ENCODE data around the gene SLC38A2.

SLC38A2 gene

GRCh38 chr12:46389031-46389616 lies 16.6 kb upstream of the SLC38A2 start:
- Histone ChIP-seq H3K27ac (peak overlapping the region; percentile 10), H3K27me3 (ENCODE audit: control insufficient read depth, insufficient read depth, low read length) (no peaks in the 10 kb centered on the region), H3K36me3 (ENCODE audit: control insufficient read depth, insufficient read depth, low read length) (no peaks in the 10 kb centered on the region), H3K4me3 (ENCODE audit: low read depth, low read length) (no peak overlapping the region), H2AFZ (no peak overlapping the region), H3K9ac (no peak overlapping the region), H3K79me2 (peaks cover 8% of the 10 kb centered on the region), H3K9me3 (ENCODE audit: control insufficient read depth, low read length) (no peaks in the 10 kb centered on the region), H3K4me1 (no peaks in the 10 kb centered on the region), H3K4me2 (ENCODE audit: low read length) (no peak overlapping the region)
- no peak for TF ChIP-seq CTCF (IDR thresholded peaks at IDR 0.05)

DNA sequence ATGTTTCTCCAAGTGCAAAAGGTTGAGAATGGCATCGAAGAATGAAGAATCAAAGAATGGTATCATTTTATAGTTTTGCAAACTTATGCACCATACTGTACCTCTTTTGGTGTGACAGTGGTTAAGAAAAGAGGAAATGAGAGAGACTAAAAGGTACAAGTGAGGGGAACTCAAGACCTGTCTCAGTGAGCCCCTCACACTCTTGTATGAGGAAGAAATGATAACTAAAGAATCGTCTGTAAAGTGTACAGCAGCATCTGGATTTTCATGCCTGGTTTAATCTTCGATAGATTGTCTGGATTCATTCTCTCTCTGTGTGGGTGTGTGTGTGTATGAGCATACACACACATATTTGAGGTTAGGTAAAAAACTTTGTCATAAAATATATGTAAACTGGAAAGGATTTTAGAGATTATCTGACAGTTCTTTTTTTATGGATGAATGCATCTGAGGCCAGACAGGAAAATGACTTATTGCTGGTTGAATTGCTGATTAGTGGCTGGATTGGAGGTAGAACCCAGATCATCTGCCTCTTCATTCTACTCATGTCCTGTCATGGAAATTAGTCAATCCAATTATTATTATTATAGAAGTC lies 16.0 kb upstream of the SLC38A2 start:
- Histone ChIP-seq H3K4me1 (no peaks in the 10 kb centered on the region), H3K27ac (peak overlapping the region; percentile 10), H2AFZ (no peak overlapping the region), H3K4me2 (ENCODE audit: low read length) (no peak overlapping the region), H3K9ac (no peak overlapping the region), H3K4me3 (ENCODE audit: low read depth, low read length) (no peak overlapping the region), H3K9me3 (ENCODE audit: control insufficient read depth, low read length) (no peaks in the 10 kb centered on the region), H3K79me2 (peaks cover 8% of the 10 kb centered on the region), H3K36me3 (ENCODE audit: control insufficient read depth, insufficient read depth, low read length) (no peaks in the 10 kb centered on the region), H3K27me3 (ENCODE audit: control insufficient read depth, insufficient read depth, low read length) (no peaks in the 10 kb centered on the region)
- TF ChIP-seq CTCF (IDR thresholded peaks at IDR 0.05), result no peak

DNA sequence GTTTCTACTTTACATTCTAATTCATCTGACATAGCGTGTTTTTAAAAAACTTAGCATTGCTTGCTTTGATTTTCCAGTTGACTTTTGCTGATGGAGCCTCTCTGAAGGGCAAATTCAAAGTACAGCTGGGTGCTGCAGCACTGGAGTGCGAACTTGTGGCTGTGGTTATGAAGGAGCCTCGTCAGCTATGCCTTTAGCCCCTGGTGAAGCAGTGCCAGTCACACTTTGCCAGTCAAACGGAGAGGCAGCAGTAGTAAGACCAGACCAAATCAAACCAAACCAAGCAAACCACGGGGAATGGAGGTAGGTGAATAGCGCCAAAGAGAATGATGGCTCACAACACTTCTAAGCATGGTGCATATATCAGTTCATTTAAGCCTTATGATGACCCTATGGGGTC lies 15.1 kb upstream of the SLC38A2 start:
- H3K9ac ChIP-seq, result no peak overlapping the region
- H3K4me2 ChIP-seq (ENCODE audit: low read length), result no peak overlapping the region
- no peak for TF ChIP-seq CTCF (IDR thresholded peaks at IDR 0.05)
- H3K27ac ChIP-seq, result no peak overlapping the region
- H3K9me3 ChIP-seq (ENCODE audit: control insufficient read depth, low read length), result no peaks in the 10 kb centered on the region
- H2AFZ ChIP-seq, result no peak overlapping the region
- H3K79me2 ChIP-seq, result peaks cover 8% of the 10 kb centered on the region
- no peak overlapping the region for H3K4me3 ChIP-seq (ENCODE audit: low read depth, low read length)
- H3K36me3 ChIP-seq (ENCODE audit: control insufficient read depth, insufficient read depth, low read length), result no peaks in the 10 kb centered on the region
- no peaks in the 10 kb centered on the region for H3K27me3 ChIP-seq (ENCODE audit: control insufficient read depth, insufficient read depth, low read length)
- no peaks in the 10 kb centered on the region for H3K4me1 ChIP-seq

GRCh38 chr12:46386877-46387629 lies 14.5 kb upstream of the SLC38A2 start:
- no peak overlapping the region for H2AFZ ChIP-seq
- no peak overlapping the region for H3K4me3 ChIP-seq (ENCODE audit: low read depth, low read length)

More at GRCh38 chr12:46386877-46387629, 14.5 kb upstream of the SLC38A2 start:
- no peak overlapping the region for H3K9ac ChIP-seq
- no peak overlapping the region for H3K4me2 ChIP-seq (ENCODE audit: low read length)
- no peak for TF ChIP-seq CTCF (IDR thresholded peaks at IDR 0.05)
- peaks cover 3% of the 10 kb centered on the region for H3K4me1 ChIP-seq
- no peak overlapping the region for H3K27ac ChIP-seq
- H3K36me3 ChIP-seq (ENCODE audit: control insufficient read depth, insufficient read depth, low read length), result no peaks in the 10 kb centered on the region
- H3K27me3 ChIP-seq (ENCODE audit: control insufficient read depth, insufficient read depth, low read length), result no peaks in the 10 kb centered on the region
- peaks cover 8% of the 10 kb centered on the region for H3K79me2 ChIP-seq
- no peaks in the 10 kb centered on the region for H3K9me3 ChIP-seq (ENCODE audit: control insufficient read depth, low read length)
